ENCODE measurements around the gene ST6GALNAC3. TPM values are rescaled to one million over a fixed set of nuclear protein-coding genes. Genes with fewer than 3 reads are reported as not detected.

ST6GALNAC3 gene
- total and polyA plus RNA-seq, 11 donors = 2.5 to 7.7 (median 4.4) TPM

DNA sequence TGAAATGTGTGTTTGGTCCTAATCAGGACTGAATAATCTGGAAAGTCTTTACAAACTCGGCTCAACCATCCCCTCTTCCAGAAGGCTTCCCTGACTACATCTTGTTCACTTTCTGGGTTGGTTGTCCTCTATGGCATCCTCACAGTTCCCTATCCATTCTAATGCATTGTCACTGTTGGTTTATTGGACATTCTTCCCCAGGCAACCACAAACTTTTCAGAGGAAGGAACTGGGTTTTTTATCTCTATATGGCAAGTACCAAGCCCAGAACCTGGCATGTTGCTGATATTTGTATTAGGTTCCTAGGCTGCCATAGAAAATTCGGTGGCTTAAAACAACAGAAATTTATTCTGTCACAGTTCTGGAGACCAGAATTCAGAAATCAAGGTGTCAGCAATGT, 429.2 kb downstream of the ST6GALNAC3 start:
- peaks cover 0 to 6% (median 0%) of the 10 kb centered on the region in 12 donors for H3K4me1 ChIP-seq
- no peaks in the 10 kb centered on the region for H3K27me3 ChIP-seq
- H3K36me3 ChIP-seq = no peaks in the 10 kb centered on the region
- 69 to 88% (median 79%) methylated on average over 2 of the region's 2 CpGs for WGBS, 4 donors
- H3K27ac ChIP-seq = no peak overlapping the region
- DNase-seq = no peak
- no peak overlapping the region for H3K4me3 ChIP-seq
- no peak for TF ChIP-seq POLR2A (IDR thresholded peaks at IDR 0.05)
- TF ChIP-seq, protein P1, sequence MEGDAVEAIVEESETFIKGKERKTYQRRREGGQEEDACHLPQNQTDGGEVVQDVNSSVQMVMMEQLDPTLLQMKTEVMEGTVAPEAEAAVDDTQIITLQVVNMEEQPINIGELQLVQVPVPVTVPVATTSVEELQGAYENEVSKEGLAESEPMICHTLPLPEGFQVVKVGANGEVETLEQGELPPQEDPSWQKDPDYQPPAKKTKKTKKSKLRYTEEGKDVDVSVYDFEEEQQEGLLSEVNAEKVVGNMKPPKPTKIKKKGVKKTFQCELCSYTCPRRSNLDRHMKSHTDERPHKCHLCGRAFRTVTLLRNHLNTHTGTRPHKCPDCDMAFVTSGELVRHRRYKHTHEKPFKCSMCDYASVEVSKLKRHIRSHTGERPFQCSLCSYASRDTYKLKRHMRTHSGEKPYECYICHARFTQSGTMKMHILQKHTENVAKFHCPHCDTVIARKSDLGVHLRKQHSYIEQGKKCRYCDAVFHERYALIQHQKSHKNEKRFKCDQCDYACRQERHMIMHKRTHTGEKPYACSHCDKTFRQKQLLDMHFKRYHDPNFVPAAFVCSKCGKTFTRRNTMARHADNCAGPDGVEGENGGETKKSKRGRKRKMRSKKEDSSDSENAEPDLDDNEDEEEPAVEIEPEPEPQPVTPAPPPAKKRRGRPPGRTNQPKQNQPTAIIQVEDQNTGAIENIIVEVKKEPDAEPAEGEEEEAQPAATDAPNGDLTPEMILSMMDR (IDR thresholded peaks at IDR 0.05) = no peak
- no peaks in the 10 kb centered on the region for H3K9me3 ChIP-seq
- intact Hi-C loops (cut with DNase I) = no loop called here
- ATAC-seq = no peak

DNA sequence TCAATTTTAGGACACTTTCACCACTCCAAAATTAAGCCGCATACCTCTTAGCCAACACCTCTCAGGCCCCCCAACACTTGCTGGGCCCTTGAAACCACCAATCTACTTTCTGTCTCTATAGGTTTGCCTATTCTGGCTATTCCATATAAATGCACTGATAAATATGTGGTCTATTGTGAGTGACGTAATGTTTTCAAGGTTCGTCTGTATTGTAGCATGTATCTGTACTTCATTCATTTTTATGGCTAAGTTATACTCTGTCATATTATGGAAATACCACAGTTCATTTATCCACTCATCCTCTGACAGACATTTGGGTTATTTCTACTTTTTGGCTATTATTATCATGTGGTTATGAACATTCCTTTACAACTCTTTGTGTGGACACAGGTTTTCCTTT, 432.8 kb downstream of the ST6GALNAC3 start:
- no peak for ATAC-seq

DNA sequence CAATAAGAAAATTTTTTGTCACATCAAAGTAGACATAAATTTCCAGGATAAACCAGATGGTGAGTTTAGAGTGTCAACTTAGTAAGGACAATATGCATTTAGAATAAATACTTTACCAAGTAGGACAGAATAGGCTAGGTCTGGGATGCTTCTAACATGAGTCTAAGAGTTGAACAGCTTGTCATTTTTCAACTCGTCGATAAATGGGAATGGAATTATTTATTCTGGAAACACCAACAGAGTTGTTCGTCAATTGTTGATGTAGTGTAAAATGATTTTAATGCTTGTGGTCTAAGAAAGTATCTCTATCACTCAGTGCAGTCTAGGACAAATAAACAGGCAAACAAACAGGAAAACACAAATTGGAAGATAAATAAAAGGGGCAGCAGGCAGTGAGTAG, 434.3 kb downstream of the ST6GALNAC3 start:
- Histone ChIP-seq H3K27me3 (no peaks in the 10 kb centered on the region), H3K27ac (no peak overlapping the region), H3K9me3 (no peaks in the 10 kb centered on the region), H3K36me3 (no peaks in the 10 kb centered on the region), H3K4me1 (peaks cover 0 to 10% (median 0%) of the 10 kb centered on the region in 12 donors), H3K4me3 (no peak overlapping the region)
- intact Hi-C loops (cut with DNase I) = no loop called here
- TF ChIP-seq, protein P1 (IDR thresholded peaks at IDR 0.05) = no peak
- TF ChIP-seq POLR2A (IDR thresholded peaks at IDR 0.05) = no peak
- ATAC-seq (no peak), DNase-seq (no peak)
- WGBS, 4 donors = 82 to 86% (median 83%) methylated on average over 3 of the region's 3 CpGs

More for the DNA sequence above, 432.8 kb downstream of the ST6GALNAC3 start:
- 90 to 98% (median 96%) methylated on average over 3 of the region's 3 CpGs for WGBS, 4 donors
- Histone ChIP-seq H3K9me3 (no peaks in the 10 kb centered on the region), H3K27me3 (no peaks in the 10 kb centered on the region), H3K4me1 (peaks cover 0 to 10% (median 0%) of the 10 kb centered on the region in 12 donors), H3K27ac (no peak overlapping the region), H3K36me3 (no peaks in the 10 kb centered on the region), H3K4me3 (no peak overlapping the region)
- intact Hi-C loops (cut with DNase I) = no loop called here
- DNase-seq = no peak
- TF ChIP-seq, protein P1 (IDR thresholded peaks at IDR 0.05) = no peak
- no peak for TF ChIP-seq POLR2A (IDR thresholded peaks at IDR 0.05)

DNA sequence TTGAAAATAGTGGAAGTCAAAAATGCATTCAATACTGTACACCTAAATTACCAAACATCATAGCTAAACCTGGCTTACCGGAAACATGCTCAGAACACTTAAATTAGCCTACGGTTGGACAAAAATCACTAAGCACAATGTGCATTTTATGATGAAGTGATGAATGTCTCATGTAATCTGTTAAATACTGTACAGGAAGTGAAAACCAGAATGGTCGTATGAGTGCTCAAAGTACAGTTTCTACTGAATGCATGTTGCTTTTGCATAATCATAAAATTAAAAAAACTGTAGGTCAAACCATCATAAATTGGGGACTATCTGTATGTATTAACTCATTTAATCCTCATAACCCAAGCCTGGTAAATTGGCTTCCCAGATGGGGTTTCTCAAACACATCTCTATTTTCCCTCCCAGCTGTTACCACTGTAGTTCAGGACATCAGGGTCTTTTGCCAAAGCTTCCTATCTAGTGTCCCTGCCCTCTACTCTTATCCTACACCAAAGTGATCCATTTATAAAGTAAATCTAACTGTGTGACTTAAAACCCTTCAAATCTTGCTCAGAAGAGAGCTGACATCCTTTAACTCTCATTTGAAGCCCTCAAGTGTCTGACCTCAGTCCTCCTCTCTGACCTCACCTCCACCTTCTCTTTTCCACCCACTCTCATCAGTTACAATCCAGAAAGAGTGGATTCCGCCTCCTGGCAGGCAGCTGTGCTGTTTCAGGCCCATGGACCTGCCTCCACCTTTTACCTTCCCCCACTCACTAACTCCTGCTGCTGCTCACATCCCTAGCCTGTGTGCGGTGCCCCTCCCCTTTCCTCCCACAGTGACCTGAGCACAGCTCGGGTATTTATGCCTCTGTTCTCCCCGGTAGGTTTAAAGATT, 436.4 kb downstream of the ST6GALNAC3 start:
- intact Hi-C loops (cut with DNase I) = no loop called here
- Histone ChIP-seq H3K4me3 (no peak overlapping the region), H3K9me3 (no peaks in the 10 kb centered on the region), H3K4me1 (peaks cover 0 to 10% (median 0%) of the 10 kb centered on the region in 12 donors), H3K27me3 (no peaks in the 10 kb centered on the region), H3K36me3 (no peaks in the 10 kb centered on the region), H3K27ac (no peak overlapping the region)
- DNase-seq (no peak), ATAC-seq (peak in 1 of 4 donors; percentile 48)
- 52 to 64% (median 58%) methylated on average over 7 of the region's 7 CpGs for WGBS, 4 donors
- TF ChIP-seq, protein P1 (IDR thresholded peaks at IDR 0.05) = no peak
- no peak for TF ChIP-seq POLR2A (IDR thresholded peaks at IDR 0.05)

Measured in heart left ventricle (tissue), 16 donors.